Panc1 (cell line): ENCODE measurements around the gene GLIPR1L2. TPM values are rescaled to one million over a fixed set of nuclear protein-coding genes. Genes with fewer than 3 reads are reported as not detected.
"Not testable (repeated sequence)": the region's sequence is repeated elsewhere in the genome, so short reads cannot be mapped to it uniquely, and the experiment has no call there.

Experiments
- ATAC-seq: fragments of 200-7000 bp; cut with Tn5 transposase; 2 replicates; pipeline ENCODE4 v1.9.1; 2020; ENCODE audit warnings: mild to moderate bottlenecking, moderate library complexity
- BruUV-seq: library from RNA; stranded (reverse); fragments of 400-500 nt; replicated peaks from 2 replicates; lab custom pipeline; 2021; lab: Mats Ljungman, UMichigan
- CTCF ChIA-PET: fragments of 300-600 bp; sonication (Branson Sonifier 250); formaldehyde crosslinking; loops from one replicate; lab custom pipeline; 2022; ENCODE audit warnings: antibody characterized with exemption; lab: Charles Lee
- POLR2A ChIA-PET: fragments of 300-600 bp; sonication (Branson Sonifier 250); formaldehyde crosslinking; loops from one replicate; lab custom pipeline; 2022; ENCODE audit warnings: antibody characterized with exemption; lab: Charles Lee
- DNase-seq: peaks from one replicate; pipeline ENCODE4 v3.0.0-alpha.2; 2010; ENCODE audit warnings: low read depth, low spot score
- H3K27ac ChIP-seq: 2 replicates; pipeline ENCODE4 v1.5.1; 2011; ENCODE audit warnings: mild to moderate bottlenecking, low read length, inconsistent platforms
- H3K27me3 ChIP-seq: fragments of 200-500 bp; sonication (Bioruptor generic); 2 replicates; pipeline ENCODE4 v1.6.0; 2014; ENCODE audit warnings: low read length, inconsistent platforms; ENCODE audit not compliant: control insufficient read depth, insufficient read depth
- H3K36me3 ChIP-seq: fragments of 200-500 bp; sonication (Bioruptor generic); 2 replicates; pipeline ENCODE4 v1.5.1; 2014; ENCODE audit warnings: inconsistent platforms, mild to moderate bottlenecking, low read length, moderate library complexity; ENCODE audit not compliant: control insufficient read depth, insufficient read depth
- H3K4me1 ChIP-seq: 2 replicates; pipeline ENCODE4 v1.5.1; 2011; ENCODE audit warnings: inconsistent platforms, mild to moderate bottlenecking, low read length, moderate library complexity; ENCODE audit not compliant: control insufficient read depth, insufficient read depth
- H3K4me3 ChIP-seq, 2 experiments: 2 replicates each; pipeline ENCODE4 v1.5.1; 2011 to 2012; ENCODE audit warnings: low read depth in 2 of 2, low read length in 2 of 2, mild to moderate bottlenecking in 2 of 2, inconsistent platforms in 1 of 2, moderate library complexity in 1 of 2
- H3K9me3 ChIP-seq: fragments of 200-500 bp; sonication (Bioruptor generic); 2 replicates; pipeline ENCODE4 v1.5.1; 2014; ENCODE audit warnings: low read depth, mild to moderate bottlenecking, inconsistent platforms, low read length, moderate library complexity; ENCODE audit not compliant: control insufficient read depth, insufficient read depth
- POLR2AphosphoS5 ChIP-seq: IDR thresholded peaks from 2 replicates; pipeline ENCODE4 v1.6.1; 2012; ENCODE audit warnings: mild to moderate bottlenecking, low read depth, low read length, moderate library complexity
- SIN3A ChIP-seq: IDR thresholded peaks from 2 replicates; pipeline ENCODE4 v1.6.1; 2012; ENCODE audit warnings: low read depth, mild to moderate bottlenecking, low read length, moderate library complexity, borderline replicate concordance; ENCODE audit not compliant: insufficient read depth
- TCF7L2 ChIP-seq: IDR thresholded peaks from 2 replicates; pipeline ENCODE4 v1.6.1; 2011; ENCODE audit warnings: mild to moderate bottlenecking, low read depth, low read length, inconsistent platforms
- in situ Hi-C: cut with HindIII; loops from 2 replicates; pipeline ENCODE4 v1.10.0; 2016; ENCODE audit warnings: low sequenced_read_pairs, low pct_unique_long_range_greater_than_20kb
- intact Hi-C: fragments of 100-400 bp; cut with micrococcal nuclease; formaldehyde crosslinking; loops from one replicate; pipeline ENCODE4 v1.10.0; 2022; ENCODE audit not compliant: unreplicated experiment
- total RNA-seq: library from RNA; stranded (reverse); gene quantifications from one replicate; pipeline ENCODE4 v1.2.1, GENCODE V29; 2021; ENCODE audit not compliant: unreplicated experiment
- TF ChIP-seq, protein P1 (sequence below): fragments of 450-650 bp; IDR thresholded peaks from 2 replicates; pipeline ENCODE4 v1.5.1; 2017; ENCODE audit warnings: mild to moderate bottlenecking
- TF ChIP-seq, protein P2 (sequence below), 2 experiments: IDR thresholded peaks; 2 replicates each; pipeline ENCODE4 v1.6.1; 2011 to 2012; ENCODE audit warnings: low read depth in 2 of 2, control low read depth in 1 of 2, low read length in 1 of 2, mild to moderate bottlenecking in 1 of 2, moderate library complexity in 1 of 2; ENCODE audit not compliant: insufficient read depth in 1 of 2

The GLIPR1L2 gene
- total RNA-seq, 1 experiment from 2014 or later = 0.72 TPM

DNA sequence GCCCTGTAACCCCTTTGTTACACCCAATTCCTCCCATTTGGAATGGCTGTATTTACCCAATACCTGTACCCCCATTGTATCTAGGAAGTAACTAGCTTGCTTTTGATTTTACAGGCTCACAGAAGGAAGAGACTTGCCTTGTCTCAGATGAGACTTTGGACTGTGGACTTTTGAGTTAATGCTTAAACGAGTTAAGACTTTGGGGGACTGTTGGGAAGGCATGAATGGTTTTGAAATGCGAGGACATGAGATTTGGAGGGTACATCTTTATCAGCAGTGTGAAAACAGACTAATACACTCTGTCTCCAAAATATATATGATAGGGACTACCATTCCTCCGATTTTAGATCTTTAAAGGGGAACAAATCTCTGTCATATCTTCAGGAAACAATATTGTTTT is 51.6 kb downstream of the GLIPR1L2 start:
- H3K36me3 ChIP-seq, POLR2A ChIA-PET, in situ Hi-C loops, BruUV-seq, DNase-seq, CTCF ChIA-PET, H3K27me3 ChIP-seq, intact Hi-C loops, H3K4me1 ChIP-seq, H3K4me3 ChIP-seq, ATAC-seq, H3K9me3 ChIP-seq, H3K27ac ChIP-seq: not testable (repeated sequence)

DNA sequence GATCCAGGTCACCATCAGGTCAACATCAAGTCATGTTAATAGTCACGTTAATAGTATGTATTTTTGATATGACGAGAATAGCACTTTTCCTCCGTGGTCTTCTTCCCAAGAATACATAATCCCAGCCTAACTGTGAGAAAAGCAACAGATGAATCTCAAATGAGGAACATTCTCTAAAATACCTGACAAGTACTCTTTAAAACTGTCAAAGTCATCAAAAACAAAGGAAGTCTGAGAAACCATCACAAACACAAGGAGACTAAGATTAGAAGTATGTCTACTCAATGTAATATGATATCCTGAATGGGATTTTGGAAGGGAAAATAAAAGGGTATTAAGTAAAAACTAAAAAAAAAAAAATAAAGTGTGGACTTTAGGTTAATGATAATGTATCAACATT is 52.8 kb downstream of the GLIPR1L2 start:
- ChIA-PET CTCF (no interaction called here), POLR2A (no interaction called here)
- Histone ChIP-seq H3K4me3 (no peak overlapping the region), H3K27me3 (no peaks in the 10 kb centered on the region), H3K27ac (no peak overlapping the region), H3K9me3 (no peaks in the 10 kb centered on the region), H3K4me1 (no peaks in the 10 kb centered on the region), H3K36me3 (no peaks in the 10 kb centered on the region)
- no TSS peak for BruUV-seq
- DNase-seq = no peak
- ATAC-seq = no peak
- in situ Hi-C loops (no loop called here), intact Hi-C loops (no loop called here)
- TF ChIP-seq POLR2AphosphoS5 (no peak), SIN3A (no peak), TCF7L2 (no peak)
- TF ChIP-seq, protein P1, sequence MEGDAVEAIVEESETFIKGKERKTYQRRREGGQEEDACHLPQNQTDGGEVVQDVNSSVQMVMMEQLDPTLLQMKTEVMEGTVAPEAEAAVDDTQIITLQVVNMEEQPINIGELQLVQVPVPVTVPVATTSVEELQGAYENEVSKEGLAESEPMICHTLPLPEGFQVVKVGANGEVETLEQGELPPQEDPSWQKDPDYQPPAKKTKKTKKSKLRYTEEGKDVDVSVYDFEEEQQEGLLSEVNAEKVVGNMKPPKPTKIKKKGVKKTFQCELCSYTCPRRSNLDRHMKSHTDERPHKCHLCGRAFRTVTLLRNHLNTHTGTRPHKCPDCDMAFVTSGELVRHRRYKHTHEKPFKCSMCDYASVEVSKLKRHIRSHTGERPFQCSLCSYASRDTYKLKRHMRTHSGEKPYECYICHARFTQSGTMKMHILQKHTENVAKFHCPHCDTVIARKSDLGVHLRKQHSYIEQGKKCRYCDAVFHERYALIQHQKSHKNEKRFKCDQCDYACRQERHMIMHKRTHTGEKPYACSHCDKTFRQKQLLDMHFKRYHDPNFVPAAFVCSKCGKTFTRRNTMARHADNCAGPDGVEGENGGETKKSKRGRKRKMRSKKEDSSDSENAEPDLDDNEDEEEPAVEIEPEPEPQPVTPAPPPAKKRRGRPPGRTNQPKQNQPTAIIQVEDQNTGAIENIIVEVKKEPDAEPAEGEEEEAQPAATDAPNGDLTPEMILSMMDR = no peak
- TF ChIP-seq, protein P2, sequence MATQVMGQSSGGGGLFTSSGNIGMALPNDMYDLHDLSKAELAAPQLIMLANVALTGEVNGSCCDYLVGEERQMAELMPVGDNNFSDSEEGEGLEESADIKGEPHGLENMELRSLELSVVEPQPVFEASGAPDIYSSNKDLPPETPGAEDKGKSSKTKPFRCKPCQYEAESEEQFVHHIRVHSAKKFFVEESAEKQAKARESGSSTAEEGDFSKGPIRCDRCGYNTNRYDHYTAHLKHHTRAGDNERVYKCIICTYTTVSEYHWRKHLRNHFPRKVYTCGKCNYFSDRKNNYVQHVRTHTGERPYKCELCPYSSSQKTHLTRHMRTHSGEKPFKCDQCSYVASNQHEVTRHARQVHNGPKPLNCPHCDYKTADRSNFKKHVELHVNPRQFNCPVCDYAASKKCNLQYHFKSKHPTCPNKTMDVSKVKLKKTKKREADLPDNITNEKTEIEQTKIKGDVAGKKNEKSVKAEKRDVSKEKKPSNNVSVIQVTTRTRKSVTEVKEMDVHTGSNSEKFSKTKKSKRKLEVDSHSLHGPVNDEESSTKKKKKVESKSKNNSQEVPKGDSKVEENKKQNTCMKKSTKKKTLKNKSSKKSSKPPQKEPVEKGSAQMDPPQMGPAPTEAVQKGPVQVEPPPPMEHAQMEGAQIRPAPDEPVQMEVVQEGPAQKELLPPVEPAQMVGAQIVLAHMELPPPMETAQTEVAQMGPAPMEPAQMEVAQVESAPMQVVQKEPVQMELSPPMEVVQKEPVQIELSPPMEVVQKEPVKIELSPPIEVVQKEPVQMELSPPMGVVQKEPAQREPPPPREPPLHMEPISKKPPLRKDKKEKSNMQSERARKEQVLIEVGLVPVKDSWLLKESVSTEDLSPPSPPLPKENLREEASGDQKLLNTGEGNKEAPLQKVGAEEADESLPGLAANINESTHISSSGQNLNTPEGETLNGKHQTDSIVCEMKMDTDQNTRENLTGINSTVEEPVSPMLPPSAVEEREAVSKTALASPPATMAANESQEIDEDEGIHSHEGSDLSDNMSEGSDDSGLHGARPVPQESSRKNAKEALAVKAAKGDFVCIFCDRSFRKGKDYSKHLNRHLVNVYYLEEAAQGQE (IDR thresholded peaks at IDR 0.05; ENCODE audit: insufficient read depth in 1 of 2, low read depth in 2 of 2, low read length in 1 of 2) = no peak

DNA sequence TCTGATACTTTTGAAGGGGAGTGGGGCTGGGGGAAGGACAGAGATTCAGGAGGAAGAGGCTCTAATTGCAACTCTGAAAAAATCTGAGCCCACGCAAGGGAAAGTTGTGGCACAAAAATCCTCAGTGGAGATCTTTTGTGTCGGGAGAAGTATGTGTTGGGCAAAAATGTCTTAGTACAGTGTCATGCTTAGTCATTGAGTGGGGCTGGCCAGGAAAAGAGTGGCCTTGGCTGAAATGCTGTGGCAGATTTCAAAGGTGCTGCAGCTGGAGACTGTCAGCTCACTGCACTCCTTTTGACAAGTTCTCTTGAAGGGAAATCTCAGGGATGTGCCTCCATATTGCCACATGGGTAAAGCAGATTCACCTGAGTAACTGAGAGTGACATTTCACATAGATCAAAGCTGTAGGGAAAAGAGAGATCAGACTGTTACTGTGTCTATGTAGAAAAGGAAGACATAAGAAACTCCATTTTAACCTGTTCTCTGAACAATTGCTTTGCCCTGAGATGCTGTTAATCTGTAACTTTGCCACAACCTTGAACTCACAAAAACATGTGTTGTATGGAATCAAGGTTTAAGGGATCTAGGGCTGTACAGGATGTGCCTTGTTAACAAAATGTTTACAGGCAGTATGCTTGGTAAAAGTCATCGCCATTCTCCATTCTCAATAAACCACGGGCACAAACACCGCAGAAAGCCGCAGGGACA is 53.7 kb downstream of the GLIPR1L2 start:
- DNase-seq (no peak), ATAC-seq (no peak)
- CTCF ChIA-PET = no interaction called here
- in situ Hi-C loops (no loop called here), intact Hi-C loops (no loop called here)
- no peaks in the 10 kb centered on the region for H3K9me3 ChIP-seq
- no peak overlapping the region for H3K27ac ChIP-seq
- no peaks in the 10 kb centered on the region for H3K27me3 ChIP-seq
- TF ChIP-seq, protein P2 (IDR thresholded peaks at IDR 0.05; ENCODE audit: insufficient read depth in 1 of 2, low read depth in 2 of 2, low read length in 1 of 2) = no peak
- TF ChIP-seq, protein P1 = no peak
- TF ChIP-seq SIN3A (no peak), POLR2AphosphoS5 (no peak), TCF7L2 (no peak)
- no TSS peak for BruUV-seq
- H3K4me3 ChIP-seq = no peak overlapping the region
- H3K36me3 ChIP-seq = no peaks in the 10 kb centered on the region
- POLR2A ChIA-PET = no interaction called here
- no peaks in the 10 kb centered on the region for H3K4me1 ChIP-seq
